Nephron (organoid): ENCODE results near the gene PIGO.

Source experiments
- H3K27ac Mint-ChIP-seq, 3 experiments: 2 replicates each; pipeline ENCODE4 v1.8.0; 2020; ENCODE audit warnings: mixed read lengths in 3 of 3, mild to moderate bottlenecking in 2 of 3, moderate library complexity in 1 of 3
- H3K27me3 Mint-ChIP-seq: 2 replicates; pipeline ENCODE4 v1.8.0; 2021; ENCODE audit warnings: low read depth, mild to moderate bottlenecking, moderate library complexity, mixed read lengths
- H3K36me3 Mint-ChIP-seq: 2 replicates; pipeline ENCODE4 v1.8.0; 2020; ENCODE audit warnings: low read depth, mixed read lengths
- H3K4me1 Mint-ChIP-seq: 2 replicates; pipeline ENCODE4 v1.8.0; 2020; ENCODE audit warnings: mixed read lengths
- H3K4me3 Mint-ChIP-seq, 3 experiments: 2 replicates each; pipeline ENCODE4 v1.8.0; 2020; ENCODE audit warnings: mild to moderate bottlenecking in 3 of 3, mixed read lengths in 3 of 3, moderate library complexity in 2 of 3
- H3K9me3 Mint-ChIP-seq: 2 replicates; pipeline ENCODE4 v1.8.0; 2020; ENCODE audit warnings: mixed read lengths
- CTCF ChIP-seq, 3 experiments: fragments of 200-600 bp; sonication (generic); IDR thresholded peaks; one replicate each; pipeline ENCODE4 v1.5.0; 2021; ENCODE audit warnings: antibody characterized with exemption in 3 of 3; ENCODE audit not compliant: unreplicated experiment in 3 of 3

Gene PIGO

GRCh38 chr9:35059438-35059837 lies 37.0 kb downstream of the PIGO start:
- peaks cover 99% of the 10 kb centered on the region for H3K36me3 Mint-ChIP-seq
- H3K4me1 Mint-ChIP-seq: no peaks in the 10 kb centered on the region
- H3K9me3 Mint-ChIP-seq: no peaks in the 10 kb centered on the region
- H3K27ac Mint-ChIP-seq: no peak overlapping the region
- no peak overlapping the region for H3K4me3 Mint-ChIP-seq
- no peaks in the 10 kb centered on the region for H3K27me3 Mint-ChIP-seq
- no peak for TF ChIP-seq CTCF (IDR thresholded peaks at IDR 0.05; ENCODE audit: unreplicated experiment in 3 of 3)

- no peaks in the 10 kb centered on the region for H3K27me3 Mint-ChIP-seq
- no peaks in the 10 kb centered on the region for H3K4me1 Mint-ChIP-seq
- H3K36me3 Mint-ChIP-seq: peaks cover 100% of the 10 kb centered on the region
- TF ChIP-seq CTCF (IDR thresholded peaks at IDR 0.05; ENCODE audit: unreplicated experiment in 3 of 3): no peak
- no peak overlapping the region for H3K4me3 Mint-ChIP-seq
- H3K27ac Mint-ChIP-seq: no peak overlapping the region
- H3K9me3 Mint-ChIP-seq: peaks cover 3% of the 10 kb centered on the region
Measured at GRCh38 chr9:35057271-35057620, 39.1 kb downstream of the PIGO start.

GRCh38 chr9:35056571-35057270 lies 39.7 kb downstream of the PIGO start:
- TF ChIP-seq CTCF (IDR thresholded peaks at IDR 0.05; ENCODE audit: unreplicated experiment in 3 of 3): no peak
- H3K4me3 Mint-ChIP-seq: no peak overlapping the region
- H3K36me3 Mint-ChIP-seq: peaks cover 99% of the 10 kb centered on the region
- H3K27ac Mint-ChIP-seq: no peak overlapping the region
- no peaks in the 10 kb centered on the region for H3K27me3 Mint-ChIP-seq
- peaks cover 3% of the 10 kb centered on the region for H3K9me3 Mint-ChIP-seq
- no peaks in the 10 kb centered on the region for H3K4me1 Mint-ChIP-seq

- H3K27ac Mint-ChIP-seq: no peak overlapping the region
- TF ChIP-seq CTCF (IDR thresholded peaks at IDR 0.05; ENCODE audit: unreplicated experiment in 3 of 3): no peak
- H3K9me3 Mint-ChIP-seq: peaks cover 3% of the 10 kb centered on the region
- no peak overlapping the region for H3K4me3 Mint-ChIP-seq
- H3K4me1 Mint-ChIP-seq: no peaks in the 10 kb centered on the region
- no peaks in the 10 kb centered on the region for H3K27me3 Mint-ChIP-seq
- H3K36me3 Mint-ChIP-seq: peaks cover 93% of the 10 kb centered on the region
Measured at GRCh38 chr9:35054871-35055644, 41.3 kb downstream of the PIGO start.

- peaks cover 92% of the 10 kb centered on the region for H3K36me3 Mint-ChIP-seq
- H3K9me3 Mint-ChIP-seq: peaks cover 3% of the 10 kb centered on the region
- H3K4me3 Mint-ChIP-seq: no peak overlapping the region
- H3K27me3 Mint-ChIP-seq: no peaks in the 10 kb centered on the region
- H3K4me1 Mint-ChIP-seq: no peaks in the 10 kb centered on the region
- TF ChIP-seq CTCF (IDR thresholded peaks at IDR 0.05; ENCODE audit: unreplicated experiment in 3 of 3): no peak
- no peak overlapping the region for H3K27ac Mint-ChIP-seq
Measured at GRCh38 chr9:35054185-35054835, 42.1 kb downstream of the PIGO start.
